Measurements from ENCODE around the gene CACNA2D1. TPM values are rescaled to one million over a fixed set of nuclear protein-coding genes. Genes with fewer than 3 reads are reported as not detected.
A peak's percentile ranks its signal among the peaks of the same experiment; 100 is the strongest.

CACNA2D1 gene
- total RNA-seq, 1 experiment from 2014 or later, result 0.27 TPM

- TF ChIP-seq REST (IDR thresholded peaks at IDR 0.05; ENCODE audit: low read depth) (no peak), ZNF274 (IDR thresholded peaks at IDR 0.05; ENCODE audit: low read depth, low read length) (no peak), POLR2A (IDR thresholded peaks at IDR 0.05; ENCODE audit: borderline replicate concordance, extremely low read depth, insufficient read depth, insufficient read length) (no peak), SP1 (IDR thresholded peaks at IDR 0.05; ENCODE audit: low read depth) (no peak), ZFX (IDR thresholded peaks at IDR 0.05) (no peak), SIN3A (IDR thresholded peaks at IDR 0.05; ENCODE audit: low read depth) (no peak), RAD21 (IDR thresholded peaks at IDR 0.05; ENCODE audit: low read depth) (no peak)
Measured at GRCh38 chr7:82122275-82122674, 321.3 kb downstream of the CACNA2D1 start (continued).

DNA sequence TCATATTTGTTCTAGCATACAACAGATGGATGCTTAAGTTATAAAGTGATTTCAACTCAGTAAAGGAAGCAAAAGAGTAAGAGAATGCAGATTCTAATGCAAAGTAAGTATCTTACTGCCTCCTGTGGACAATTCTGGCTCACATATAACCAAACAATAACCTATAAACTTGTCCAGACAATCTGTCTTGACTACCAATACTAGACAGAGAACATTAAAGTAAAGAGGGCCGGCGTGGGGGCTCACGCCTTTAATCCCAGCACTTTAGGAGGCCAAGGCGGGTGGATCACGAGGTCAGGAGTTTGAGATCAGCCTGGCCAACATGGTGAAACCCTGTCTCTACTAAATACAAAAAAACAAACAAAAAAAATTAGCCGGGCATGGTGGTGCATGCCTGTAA lies 329.3 kb downstream of the CACNA2D1 start:
- no peaks in the 10 kb centered on the region for H3K9me2 ChIP-seq (ENCODE audit: insufficient read depth)
- no peak for ATAC-seq
- H3K9me3 ChIP-seq (ENCODE audit: control insufficient read depth in 1 of 2, insufficient read depth in 1 of 2, low read depth in 1 of 2, low read length in 2 of 2), result no peaks in the 10 kb centered on the region
- no peak overlapping the region for H3K9ac ChIP-seq (ENCODE audit: low read length)
- no peaks in the 10 kb centered on the region for H3K36me3 ChIP-seq (ENCODE audit: control insufficient read depth in 1 of 2, insufficient read depth in 2 of 2, low read length in 2 of 2)
- no peaks in the 10 kb centered on the region for H3K79me2 ChIP-seq (ENCODE audit: insufficient read depth, low read length)
- H3K27ac ChIP-seq (ENCODE audit: low read depth, low read length), result no peak overlapping the region
- intact Hi-C loops (cut with micrococcal nuclease), result no loop called here
- H2AFZ ChIP-seq (ENCODE audit: low read depth, low read length, poor library complexity, severe bottlenecking), result no peak overlapping the region
- H3K4me2 ChIP-seq (ENCODE audit: low read length), result no peak overlapping the region
- H3K27me3 ChIP-seq (ENCODE audit: insufficient read depth, low read length), result no peaks in the 10 kb centered on the region
- POLR2A ChIA-PET, result no interaction called here
- no TSS peak for BruUV-seq (replicated peaks)
- no peaks in the 10 kb centered on the region for H4K20me1 ChIP-seq (ENCODE audit: insufficient read depth)
- CTCF ChIA-PET, result no interaction called here
- no peak for DNase-seq (ENCODE audit: low read depth, low spot score)
- TF ChIP-seq REST (IDR thresholded peaks at IDR 0.05; ENCODE audit: low read depth), result no peak
- TF ChIP-seq ELF1 (IDR thresholded peaks at IDR 0.05; ENCODE audit: borderline replicate concordance, low read depth), result no peak
- 0 out of 2 replicates have a peak, but pooled peaks have one; percentile 7 for TF ChIP-seq RAD21 (IDR thresholded peaks at IDR 0.05; ENCODE audit: low read depth)
- no peak for TF ChIP-seq FOSL1 (IDR thresholded peaks at IDR 0.05; ENCODE audit: low read depth)
- TF ChIP-seq EGR1 (IDR thresholded peaks at IDR 0.05; ENCODE audit: low read depth), result no peak
- no peaks in the 10 kb centered on the region for H3K4me1 ChIP-seq (ENCODE audit: control insufficient read depth in 1 of 2, insufficient read depth in 2 of 2, low read length in 2 of 2)
- RAD21 ChIA-PET (ENCODE audit: low non-redundant PET in 1 of 2, low total read pairs in 2 of 2, uncharacterized antibody in 2 of 2, unreplicated experiment in 2 of 2), result no interaction called here
- no peak overlapping the region for H3K4me3 ChIP-seq (replicated peaks in 1 of 2; ENCODE audit: low read depth in 1 of 2, low read length in 2 of 2)

Measured in HCT116 (cell line).